ACC112 (cell line): ENCODE measurements around the gene CPXM2.

Experiments
- H2AFZ ChIP-seq: fragments of 200-600 bp; sonication (generic); one replicate; pipeline ENCODE4 v1.6.0; 2017; ENCODE audit warnings: antibody characterized with exemption, low read length; ENCODE audit not compliant: unreplicated experiment
- H3K27ac ChIP-seq: fragments of 200-600 bp; sonication (generic); 2 replicates; pipeline ENCODE4 v1.5.1; 2014; ENCODE audit warnings: low read depth, mild to moderate bottlenecking, antibody characterized with exemption, low read length, moderate library complexity
- H3K27me3 ChIP-seq: fragments of 200-600 bp; sonication (generic); 2 replicates; pipeline ENCODE4 v1.6.1; 2014; ENCODE audit warnings: mild to moderate bottlenecking, antibody characterized with exemption, low read length, moderate library complexity, mixed read lengths; ENCODE audit not compliant: insufficient read depth
- H3K36me3 ChIP-seq: fragments of 200-600 bp; sonication (generic); 2 replicates; pipeline ENCODE4 v1.6.1; 2016; ENCODE audit warnings: mild to moderate bottlenecking, antibody characterized with exemption, low read length, moderate library complexity, mixed read lengths; ENCODE audit not compliant: insufficient read depth
- H3K4me1 ChIP-seq: fragments of 200-600 bp; sonication (generic); one replicate; pipeline ENCODE4 v1.6.1; 2016; ENCODE audit warnings: low read length, mixed read lengths; ENCODE audit not compliant: insufficient read depth, unreplicated experiment, control insufficient read depth
- H3K4me3 ChIP-seq: fragments of 200-600 bp; sonication (generic); 2 replicates; pipeline ENCODE4 v1.5.1; 2014; ENCODE audit warnings: mild to moderate bottlenecking, low read depth, low read length
- H3K79me2 ChIP-seq: fragments of 200-600 bp; sonication (generic); one replicate; pipeline ENCODE4 v1.6.0; 2016; ENCODE audit warnings: low read length; ENCODE audit not compliant: control insufficient read depth, unreplicated experiment, insufficient read depth

The CPXM2 gene

GRCh38 chr10:123784216-123784615 lies 107.4 kb downstream of the CPXM2 start:
- Histone ChIP-seq H2AFZ (no peak overlapping the region), H3K79me2 (no peaks in the 10 kb centered on the region), H3K4me3 (no peak overlapping the region), H3K4me1 (no peaks in the 10 kb centered on the region), H3K36me3 (no peaks in the 10 kb centered on the region), H3K27ac (no peak overlapping the region), H3K27me3 (no peaks in the 10 kb centered on the region)

GRCh38 chr10:123783296-123783695 lies 108.3 kb downstream of the CPXM2 start:
- H3K79me2 ChIP-seq: no peaks in the 10 kb centered on the region
- no peaks in the 10 kb centered on the region for H3K36me3 ChIP-seq
- H3K4me3 ChIP-seq: no peak overlapping the region
- H2AFZ ChIP-seq: no peak overlapping the region
- H3K4me1 ChIP-seq: no peaks in the 10 kb centered on the region
- no peaks in the 10 kb centered on the region for H3K27me3 ChIP-seq
- no peak overlapping the region for H3K27ac ChIP-seq

- Histone ChIP-seq H2AFZ (no peak overlapping the region), H3K4me1 (no peaks in the 10 kb centered on the region), H3K4me3 (no peak overlapping the region), H3K27me3 (no peaks in the 10 kb centered on the region), H3K36me3 (no peaks in the 10 kb centered on the region), H3K27ac (no peak overlapping the region), H3K79me2 (no peaks in the 10 kb centered on the region)
These were observed 109.1 kb downstream of the CPXM2 start for GRCh38 chr10:123782549-123782948.

GRCh38 chr10:123781956-123782500 lies 109.6 kb downstream of the CPXM2 start:
- H3K27ac ChIP-seq: no peak overlapping the region
- no peaks in the 10 kb centered on the region for H3K79me2 ChIP-seq
- H3K4me1 ChIP-seq: no peaks in the 10 kb centered on the region

GRCh38 chr10:123781324-123781900 lies 110.2 kb downstream of the CPXM2 start:
- H2AFZ ChIP-seq: no peak overlapping the region
- H3K4me1 ChIP-seq: no peaks in the 10 kb centered on the region
- no peak overlapping the region for H3K27ac ChIP-seq
- no peak overlapping the region for H3K4me3 ChIP-seq
- no peaks in the 10 kb centered on the region for H3K27me3 ChIP-seq
- H3K36me3 ChIP-seq: no peaks in the 10 kb centered on the region
- H3K79me2 ChIP-seq: no peaks in the 10 kb centered on the region

More at GRCh38 chr10:123781956-123782500, 109.6 kb downstream of the CPXM2 start:
- Histone ChIP-seq H3K4me3 (no peak overlapping the region), H3K36me3 (no peaks in the 10 kb centered on the region), H2AFZ (no peak overlapping the region), H3K27me3 (no peaks in the 10 kb centered on the region)

GRCh38 chr10:123778719-123779517 lies 112.7 kb downstream of the CPXM2 start:
- H3K27ac ChIP-seq: no peak overlapping the region
- H3K79me2 ChIP-seq: no peaks in the 10 kb centered on the region
- no peaks in the 10 kb centered on the region for H3K4me1 ChIP-seq
- no peak overlapping the region for H2AFZ ChIP-seq
- no peaks in the 10 kb centered on the region for H3K36me3 ChIP-seq
- no peaks in the 10 kb centered on the region for H3K27me3 ChIP-seq
- no peak overlapping the region for H3K4me3 ChIP-seq

- Histone ChIP-seq H3K27ac (no peak overlapping the region), H3K36me3 (no peaks in the 10 kb centered on the region), H2AFZ (no peak overlapping the region), H3K4me3 (no peak overlapping the region), H3K79me2 (no peaks in the 10 kb centered on the region), H3K4me1 (no peaks in the 10 kb centered on the region), H3K27me3 (no peaks in the 10 kb centered on the region)
These were observed 113.7 kb downstream of the CPXM2 start for GRCh38 chr10:123777881-123778280.

- Histone ChIP-seq H3K36me3 (no peaks in the 10 kb centered on the region), H3K27me3 (no peaks in the 10 kb centered on the region), H3K27ac (no peak overlapping the region), H3K79me2 (no peaks in the 10 kb centered on the region), H2AFZ (no peak overlapping the region), H3K4me1 (no peaks in the 10 kb centered on the region), H3K4me3 (no peak overlapping the region)
These were observed 117.4 kb downstream of the CPXM2 start for GRCh38 chr10:123774132-123774742.

GRCh38 chr10:123772645-123773508 lies 118.7 kb downstream of the CPXM2 start:
- Histone ChIP-seq H3K36me3 (no peaks in the 10 kb centered on the region), H3K4me1 (no peaks in the 10 kb centered on the region), H3K27me3 (no peaks in the 10 kb centered on the region), H3K27ac (no peak overlapping the region), H3K4me3 (no peak overlapping the region), H3K79me2 (no peaks in the 10 kb centered on the region), H2AFZ (no peak overlapping the region)
